SU-DHL-6 (cell line): ENCODE results near the gene EVA1C.

Experiments
- CTCF ChIP-seq: fragments of 200-600 bp; sonication (generic); IDR thresholded peaks from one replicate; pipeline ENCODE4 v1.5.1; 2017; ENCODE audit warnings: antibody characterized with exemption, mild to moderate bottlenecking, low read length, moderate library complexity; ENCODE audit not compliant: insufficient read depth, poor library complexity, severe bottlenecking
- EZH2phosphoT487 ChIP-seq: fragments of 200-600 bp; sonication (generic), shearing (Covaris generic); conservative IDR thresholded peaks from 2 replicates; pipeline ENCODE4 v1.6.1; 2018; ENCODE audit warnings: mild to moderate bottlenecking, antibody characterized with exemption, low read length, moderate library complexity, mixed read lengths

GRCh38 chr21:32481875-32482408 lies 69.4 kb downstream of the EVA1C start:
- TF ChIP-seq CTCF (no peak), EZH2phosphoT487 (no peak)
